Left ventricle myocardium inferior (tissue), 1 donor: ENCODE results near the gene KIAA1217. TPM values are rescaled to one million over a fixed set of nuclear protein-coding genes. Genes with fewer than 3 reads are reported as not detected.

ENCODE experiments used
- DNase-seq: peaks from one replicate; pipeline ENCODE4 v3.0.0-alpha.2; 2020
- H3K27ac ChIP-seq: fragments of 200-600 bp; replicated peaks from 2 replicates; pipeline ENCODE4 v1.8.0; 2021
- H3K27me3 ChIP-seq: fragments of 200-600 bp; 2 replicates; pipeline ENCODE4 v1.8.0; 2021; ENCODE audit warnings: low read depth
- H3K36me3 ChIP-seq: fragments of 200-600 bp; 2 replicates; pipeline ENCODE4 v1.8.0; 2021
- H3K4me1 ChIP-seq: fragments of 200-600 bp; 2 replicates; pipeline ENCODE4 v1.8.0; 2021
- H3K4me3 ChIP-seq: fragments of 200-600 bp; 2 replicates; pipeline ENCODE4 v1.8.0; 2021; ENCODE audit warnings: mild to moderate bottlenecking, moderate library complexity
- H3K9me3 ChIP-seq: fragments of 200-600 bp; replicated peaks from 2 replicates; pipeline ENCODE4 v1.8.0; 2021
- CTCF ChIP-seq: fragments of 200-600 bp; IDR thresholded peaks from 2 replicates; pipeline ENCODE4 v1.8.0; 2021; ENCODE audit warnings: antibody characterized with exemption, mild to moderate bottlenecking, borderline replicate concordance
- intact Hi-C: fragments of 100-400 bp; cut with micrococcal nuclease; formaldehyde crosslinking; loops from one replicate; pipeline ENCODE4 v1.11.0; 2022
- total RNA-seq: library from RNA; stranded (reverse); fragmentation: NEBNext Ultra II Directional; extraction: Animal tissue kit (Norgen Biotek cat#: 25700); gene quantifications from one replicate; pipeline ENCODE4 v1.2.1, GENCODE V29; 2021
- donor health status: DM: no; HTN: yes; CAD: no; lungs with severe emphysema.

The KIAA1217 gene
- total RNA-seq, 1 donor from 2014 or later = 30.2 TPM

- TF ChIP-seq CTCF = no peak
- Histone ChIP-seq H3K27ac (no peak overlapping the region), H3K4me1 (peaks cover 66% of the 10 kb centered on the region)
Observed at GRCh38 chr10:24355056-24355688, 146.2 kb downstream of the KIAA1217 start.

DNA sequence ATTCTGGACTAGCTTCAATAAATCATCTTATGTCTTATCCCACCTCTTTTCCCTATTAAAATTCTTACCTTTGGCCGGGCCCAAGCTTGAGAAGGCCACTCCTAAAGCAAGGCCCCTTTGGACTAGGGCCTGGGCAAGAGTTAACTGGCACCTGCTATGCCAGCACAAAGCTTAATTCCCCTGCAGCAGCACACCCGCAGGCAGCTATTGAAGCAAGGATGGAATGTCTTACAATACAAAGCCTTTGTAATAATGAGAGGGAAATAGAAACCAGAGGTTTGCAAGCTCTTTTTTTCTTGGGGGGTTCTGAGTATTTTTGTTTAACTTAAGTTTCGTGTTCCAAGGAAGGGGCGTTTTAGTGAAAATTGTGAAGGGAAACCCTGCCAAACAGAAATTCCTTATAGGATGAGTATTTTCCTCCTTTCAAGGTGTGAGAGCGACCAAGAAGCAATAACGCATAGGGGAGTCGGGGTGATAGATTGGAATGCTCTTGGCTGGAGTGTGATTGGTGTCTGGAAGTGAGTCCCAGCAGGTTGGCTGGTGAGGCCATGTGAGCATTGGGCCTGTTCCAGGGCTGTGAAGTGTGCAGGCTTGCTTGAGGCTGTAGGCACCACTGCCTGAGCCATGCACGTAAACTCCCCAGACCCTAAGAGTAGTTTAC lies 148.5 kb downstream of the KIAA1217 start:
- no peak for DNase-seq
- TF ChIP-seq CTCF = no peak
- intact Hi-C loops = no loop called here
- Histone ChIP-seq H3K4me1 (peaks cover 51% of the 10 kb centered on the region), H3K36me3 (no peaks in the 10 kb centered on the region), H3K27me3 (no peaks in the 10 kb centered on the region), H3K27ac (peak overlapping the region; percentile 22), H3K9me3 (no peaks in the 10 kb centered on the region), H3K4me3 (no peak overlapping the region)

More at GRCh38 chr10:24355056-24355688, 146.2 kb downstream of the KIAA1217 start:
- H3K9me3 ChIP-seq = no peaks in the 10 kb centered on the region
- DNase-seq = no peak
- intact Hi-C loops = no loop called here
- no peak overlapping the region for H3K4me3 ChIP-seq
- H3K27me3 ChIP-seq = no peaks in the 10 kb centered on the region
- no peaks in the 10 kb centered on the region for H3K36me3 ChIP-seq

DNA sequence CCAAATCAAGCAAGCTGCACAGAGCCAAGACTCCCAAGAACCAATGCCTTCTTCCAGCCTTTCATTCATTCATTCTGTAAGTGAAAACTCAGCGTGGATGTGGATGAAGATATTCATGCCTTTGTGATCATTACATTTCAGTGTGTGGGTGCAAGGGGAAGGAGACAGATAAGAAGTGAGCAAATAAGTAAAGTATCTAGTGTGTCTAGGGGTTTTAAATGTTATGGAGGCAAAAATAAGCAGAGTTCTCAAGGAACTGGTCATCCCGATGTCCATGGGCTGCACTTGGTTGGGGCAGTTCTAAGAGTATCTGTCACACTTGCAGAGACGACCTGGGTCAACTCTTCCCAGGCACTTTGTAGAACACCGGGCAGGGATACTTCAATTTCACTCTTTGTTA lies 149.1 kb downstream of the KIAA1217 start:
- no peak for DNase-seq
- no peak overlapping the region for H3K4me3 ChIP-seq
- no peak overlapping the region for H3K27ac ChIP-seq
- peaks cover 49% of the 10 kb centered on the region for H3K4me1 ChIP-seq
- no peaks in the 10 kb centered on the region for H3K36me3 ChIP-seq
- no peaks in the 10 kb centered on the region for H3K9me3 ChIP-seq
- TF ChIP-seq CTCF = no peak
- H3K27me3 ChIP-seq = no peaks in the 10 kb centered on the region
- intact Hi-C loops = no loop called here

DNA sequence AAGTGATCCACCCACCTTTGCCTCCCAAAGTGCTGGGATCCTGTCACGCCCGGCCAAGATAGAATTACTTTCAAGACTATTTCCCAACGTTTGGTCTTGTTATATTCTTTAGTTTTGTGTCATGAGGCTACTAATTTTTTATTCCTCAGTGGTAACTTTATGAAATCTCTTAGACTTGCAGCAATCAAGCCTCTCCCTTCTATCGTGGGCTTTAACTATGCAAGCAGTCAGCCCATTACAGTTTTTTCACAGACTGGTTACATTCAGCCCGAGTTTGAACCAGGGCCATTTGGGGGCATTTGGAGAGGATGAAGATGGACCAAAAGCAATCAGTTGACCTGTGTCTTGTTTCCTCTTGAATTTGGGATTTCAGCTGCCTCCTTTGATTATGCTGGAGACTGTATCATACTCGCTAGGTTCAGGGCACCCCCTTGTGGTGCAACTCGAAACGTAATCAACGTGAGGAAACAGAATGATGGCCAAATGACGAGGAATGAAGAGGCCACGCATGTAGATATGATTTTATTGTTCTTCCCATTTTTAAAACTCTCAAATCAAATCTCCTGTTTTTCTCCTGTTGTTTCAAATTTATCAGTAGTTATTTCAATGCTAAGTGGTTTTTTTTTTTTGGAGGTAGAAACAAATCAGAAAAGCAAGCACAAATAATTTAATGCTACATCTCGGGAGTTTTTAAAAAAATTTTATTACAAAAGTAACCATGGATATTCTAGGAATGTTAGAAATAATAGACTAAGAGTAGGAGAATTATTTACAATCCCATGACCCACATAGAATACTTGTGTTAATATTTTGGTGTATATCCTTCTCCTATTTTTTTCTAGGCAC lies 151.6 kb downstream of the KIAA1217 start:
- Histone ChIP-seq H3K36me3 (no peaks in the 10 kb centered on the region), H3K4me3 (no peak overlapping the region), H3K4me1 (peaks cover 26% of the 10 kb centered on the region), H3K27ac (no peak overlapping the region), H3K27me3 (no peaks in the 10 kb centered on the region), H3K9me3 (no peaks in the 10 kb centered on the region)
- peak; percentile 83 for TF ChIP-seq CTCF
- intact Hi-C loops = loop anchor here (10.0 kb wide), 1 partner anchor 366 kb away; no protein-coding TSS in a partner anchor
- peak; percentile 72 for DNase-seq

- Histone ChIP-seq H3K4me3 (no peak overlapping the region), H3K27ac (no peak overlapping the region), H3K27me3 (no peaks in the 10 kb centered on the region), H3K36me3 (peaks cover 3% of the 10 kb centered on the region), H3K4me1 (peaks cover 17% of the 10 kb centered on the region), H3K9me3 (no peaks in the 10 kb centered on the region)
- no peak for TF ChIP-seq CTCF
- DNase-seq = no peak
- intact Hi-C loops = loop anchor here (10.0 kb wide), 1 partner anchor 368 kb away; no protein-coding TSS in a partner anchor
Observed at GRCh38 chr10:24363070-24363469, 154.1 kb downstream of the KIAA1217 start.
